Thyroid gland (tissue), 4 donors: ENCODE results near the gene C2CD3. TPM values are rescaled to one million over a fixed set of nuclear protein-coding genes. Genes with fewer than 3 reads are reported as not detected.
A peak's percentile ranks its signal among the peaks of the same experiment; 100 is the strongest.

ENCODE experiments used
- DNase-seq, 2 donors: peaks; one replicate each; pipeline ENCODE4 v3.0.0-alpha.2; 2019
- H3K27ac ChIP-seq, 3 donors: fragments of 200-600 bp; sonication (generic); 1 replicate in 2 of 3; 2 replicates in 1 of 3; pipeline ENCODE4 v1.5.1; 2016 to 2019; ENCODE audit warnings: mild to moderate bottlenecking in 1 of 3, moderate library complexity in 1 of 3
- H3K27me3 ChIP-seq: fragments of 200-600 bp; sonication (generic); one replicate; pipeline ENCODE4 v1.5.1; 2019
- H3K36me3 ChIP-seq, 2 donors: fragments of 200-600 bp; sonication (generic); one replicate each; pipeline ENCODE4 v1.5.1; 2016 to 2019
- H3K4me1 ChIP-seq, 2 donors: fragments of 200-600 bp; sonication (generic); one replicate each; pipeline ENCODE4 v1.5.1; 2017 to 2019
- H3K4me3 ChIP-seq, 3 donors: fragments of 200-600 bp; sonication (generic); replicated peaks in 1 of 3; 1 replicate in 2 of 3; 2 replicates in 1 of 3; pipeline ENCODE4 v1.5.1; 2016; ENCODE audit warnings: mild to moderate bottlenecking in 1 of 3
- H3K9me3 ChIP-seq: fragments of 200-600 bp; sonication (generic); one replicate; pipeline ENCODE4 v1.5.1; 2017
- POLR2A ChIP-seq, 2 donors: fragments of 450-650 bp; IDR thresholded peaks; one replicate each; pipeline ENCODE4 v1.6.1; 2017; ENCODE audit warnings: antibody characterized with exemption in 2 of 2, mild to moderate bottlenecking in 2 of 2, moderate library complexity in 1 of 2
- WGBS, 2 donors: methylation state at CpG; one replicate each; pipeline ENCODE4 v1.1.5; 2017; 5-methylcytosine and 5-hydroxymethylcytosine counted together
- intact Hi-C: fragments of 100-400 bp; cut with DNase I; formaldehyde crosslinking; loops from one replicate; pipeline ENCODE4 v1.15.1; 2023
- total RNA-seq, 4 donors: library from RNA; depleted of rRNA; stranded (reverse); fragments of >200 nt; gene quantifications; one replicate each; pipeline ENCODE4 v1.2.3, GENCODE V29; 2016
- TF ChIP-seq, protein P1 (sequence below), 6 experiments: fragments of 200-600 bp in 3 of 6; fragments of 450-650 bp in 3 of 6; sonication (generic) in 3 of 6; IDR thresholded peaks; one replicate each; pipeline ENCODE4 v1.5.1; 2016 to 2019; ENCODE audit warnings: antibody characterized with exemption in 6 of 6, mild to moderate bottlenecking in 2 of 6, inconsistent platforms in 1 of 6, moderate library complexity in 1 of 6

The C2CD3 gene
- total RNA-seq, 4 donors from 2014 or later: 37.8 to 85.8 (median 40.7) TPM

- peak; percentile 60 to 64 for DNase-seq
- H3K27ac ChIP-seq: peak overlapping the region in 1 of 3 donors; percentile 35
- peaks cover 5 to 33% of the 10 kb centered on the region in 2 donors for H3K4me1 ChIP-seq
- no peak overlapping the region for H3K4me3 ChIP-seq
- intact Hi-C loops: loop anchor here (5.0 kb wide), 1 partner anchor 42 kb away; the partner anchor contains the start of gene UCP2
- no peaks in the 10 kb centered on the region for H3K36me3 ChIP-seq
- no peaks in the 10 kb centered on the region for H3K9me3 ChIP-seq
- WGBS, 2 donors: 53 to 60% methylated on average over 2 of the region's 2 CpGs
- no peak for TF ChIP-seq POLR2A (IDR thresholded peaks at IDR 0.05)
- TF ChIP-seq, protein P1, sequence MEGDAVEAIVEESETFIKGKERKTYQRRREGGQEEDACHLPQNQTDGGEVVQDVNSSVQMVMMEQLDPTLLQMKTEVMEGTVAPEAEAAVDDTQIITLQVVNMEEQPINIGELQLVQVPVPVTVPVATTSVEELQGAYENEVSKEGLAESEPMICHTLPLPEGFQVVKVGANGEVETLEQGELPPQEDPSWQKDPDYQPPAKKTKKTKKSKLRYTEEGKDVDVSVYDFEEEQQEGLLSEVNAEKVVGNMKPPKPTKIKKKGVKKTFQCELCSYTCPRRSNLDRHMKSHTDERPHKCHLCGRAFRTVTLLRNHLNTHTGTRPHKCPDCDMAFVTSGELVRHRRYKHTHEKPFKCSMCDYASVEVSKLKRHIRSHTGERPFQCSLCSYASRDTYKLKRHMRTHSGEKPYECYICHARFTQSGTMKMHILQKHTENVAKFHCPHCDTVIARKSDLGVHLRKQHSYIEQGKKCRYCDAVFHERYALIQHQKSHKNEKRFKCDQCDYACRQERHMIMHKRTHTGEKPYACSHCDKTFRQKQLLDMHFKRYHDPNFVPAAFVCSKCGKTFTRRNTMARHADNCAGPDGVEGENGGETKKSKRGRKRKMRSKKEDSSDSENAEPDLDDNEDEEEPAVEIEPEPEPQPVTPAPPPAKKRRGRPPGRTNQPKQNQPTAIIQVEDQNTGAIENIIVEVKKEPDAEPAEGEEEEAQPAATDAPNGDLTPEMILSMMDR (IDR thresholded peaks at IDR 0.05): no peak
- H3K27me3 ChIP-seq: no peaks in the 10 kb centered on the region
Measured at GRCh38 chr11:74024261-74025029, 146.4 kb downstream of the C2CD3 start.

DNA sequence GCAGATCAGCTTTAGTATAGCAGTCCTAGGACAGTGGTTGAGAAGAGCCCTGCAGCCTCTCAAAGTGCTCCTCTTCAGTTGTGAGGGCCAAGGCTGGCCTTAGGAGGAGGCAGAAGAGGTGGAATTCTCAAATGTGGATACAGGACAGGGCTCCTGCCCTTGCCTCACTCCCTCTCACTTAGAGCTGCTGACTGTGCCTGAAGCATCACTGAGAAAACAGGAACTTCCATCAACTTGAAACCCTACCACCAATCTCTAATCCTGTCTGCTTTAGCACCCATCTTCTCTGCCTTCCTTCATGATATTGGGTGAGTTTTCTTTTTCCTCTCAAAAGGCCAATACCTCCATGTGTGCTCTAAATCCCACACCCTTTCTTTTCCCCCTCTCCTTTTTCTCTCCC is 147.5 kb downstream of the C2CD3 start:
- peaks cover 17 to 43% of the 10 kb centered on the region in 2 donors for H3K4me1 ChIP-seq
- H3K27me3 ChIP-seq: no peaks in the 10 kb centered on the region
- intact Hi-C loops: loop anchor here (5.0 kb wide), 1 partner anchor 41 kb away; the partner anchor contains the start of gene UCP2
- TF ChIP-seq, protein P1 (IDR thresholded peaks at IDR 0.05): no peak
- TF ChIP-seq POLR2A (IDR thresholded peaks at IDR 0.05): no peak
- H3K27ac ChIP-seq: no peak overlapping the region
- no peaks in the 10 kb centered on the region for H3K36me3 ChIP-seq
- H3K4me3 ChIP-seq: no peak overlapping the region
- H3K9me3 ChIP-seq: no peaks in the 10 kb centered on the region
- DNase-seq: no peak

GRCh38 chr11:74022546-74022945 is 148.3 kb downstream of the C2CD3 start:
- Histone ChIP-seq H3K9me3 (no peaks in the 10 kb centered on the region), H3K27ac (no peak overlapping the region), H3K27me3 (no peaks in the 10 kb centered on the region), H3K4me3 (no peak overlapping the region), H3K36me3 (no peaks in the 10 kb centered on the region), H3K4me1 (peaks cover 24 to 51% of the 10 kb centered on the region in 2 donors)
- no peak for DNase-seq
- intact Hi-C loops: loop anchor here (5.0 kb wide), 1 partner anchor 40 kb away; the partner anchor contains the start of gene UCP2
- WGBS, 2 donors: 94 to 96% methylated on average over 6 of the region's 6 CpGs
- TF ChIP-seq, protein P1 (IDR thresholded peaks at IDR 0.05): no peak
- no peak for TF ChIP-seq POLR2A (IDR thresholded peaks at IDR 0.05)

GRCh38 chr11:74021998-74022397 is 148.8 kb downstream of the C2CD3 start:
- Histone ChIP-seq H3K27ac (no peak overlapping the region), H3K4me3 (no peak overlapping the region), H3K27me3 (no peaks in the 10 kb centered on the region), H3K9me3 (no peaks in the 10 kb centered on the region), H3K4me1 (peaks cover 24 to 54% of the 10 kb centered on the region in 2 donors), H3K36me3 (no peaks in the 10 kb centered on the region)
- WGBS, 2 donors: 97 to 99% methylated on average over 6 of the region's 6 CpGs
- intact Hi-C loops: loop anchor here (5.0 kb wide), 1 partner anchor 40 kb away; the partner anchor contains the start of gene UCP2
- TF ChIP-seq, protein P1 (IDR thresholded peaks at IDR 0.05): no peak
- no peak for TF ChIP-seq POLR2A (IDR thresholded peaks at IDR 0.05)
- DNase-seq: no peak

DNA sequence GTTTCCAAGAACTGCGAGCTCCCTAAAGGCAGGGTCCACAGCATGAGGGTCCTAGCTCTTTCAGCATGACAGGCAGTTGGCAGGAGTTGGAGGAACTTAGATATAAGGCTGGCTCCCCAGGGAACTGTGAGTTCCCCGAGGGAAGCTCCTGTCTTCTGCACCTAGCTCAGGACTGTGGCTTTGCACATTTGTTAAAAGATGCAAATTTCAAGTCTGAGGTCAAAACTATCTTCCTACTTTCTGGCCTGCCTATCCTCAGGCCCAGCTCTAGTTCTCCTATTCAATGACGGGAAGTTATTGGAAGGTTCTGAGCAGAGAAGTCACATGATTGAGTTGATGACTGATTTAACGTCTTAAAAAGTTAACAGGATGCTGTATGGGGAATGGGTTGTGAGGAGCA is 150.3 kb downstream of the C2CD3 start:
- H3K27me3 ChIP-seq: no peaks in the 10 kb centered on the region
- H3K4me3 ChIP-seq: no peak overlapping the region
- H3K4me1 ChIP-seq: peaks cover 24 to 51% of the 10 kb centered on the region in 2 donors
- no peak for DNase-seq
- WGBS, 2 donors: 84 to 90% methylated on average over 4 of the region's 4 CpGs
- no peaks in the 10 kb centered on the region for H3K9me3 ChIP-seq
- no peaks in the 10 kb centered on the region for H3K36me3 ChIP-seq
- H3K27ac ChIP-seq: peak overlapping the region in 2 of 3 donors; percentile 93
- TF ChIP-seq POLR2A (IDR thresholded peaks at IDR 0.05): no peak
- TF ChIP-seq, protein P1 (IDR thresholded peaks at IDR 0.05): no peak
- intact Hi-C loops: loop anchor here (5.0 kb wide), 1 partner anchor 38 kb away; the partner anchor contains the start of gene UCP2
